ENCODE results near the gene ST7.
"Not testable (repeated sequence)": the region's sequence is repeated elsewhere in the genome, so short reads cannot be mapped to it uniquely, and the experiment has no call there.

The ST7 gene

GRCh38 chr7:116953372-116953905 lies at the start of gene ST7:
Gene ST7 (plus strand): TSS chr7:116953501. CDS start chr7:116953541, 40 bp downstream.
- DNase-seq: peak; percentile 83

- no peak for DNase-seq
Observed at GRCh38 chr7:116906391-116906790, 46.9 kb upstream of the ST7 start.

- no peak for DNase-seq
Observed at GRCh38 chr7:116910383-116910782, 42.9 kb upstream of the ST7 start.

- no peak for DNase-seq
Observed at GRCh38 chr7:116911801-116912200, 41.5 kb upstream of the ST7 start.

GRCh38 chr7:116912269-116912909 lies 40.9 kb upstream of the ST7 start:
- DNase-seq: no peak

- no peak for DNase-seq
Observed at GRCh38 chr7:116918704-116919103, 34.6 kb upstream of the ST7 start.

- DNase-seq: no peak
Observed at GRCh38 chr7:116920359-116920758, 32.9 kb upstream of the ST7 start.

- DNase-seq: no peak
Observed at GRCh38 chr7:116922545-116922944, 30.8 kb upstream of the ST7 start.

- DNase-seq: no peak
Observed at GRCh38 chr7:116924741-116925140, 28.6 kb upstream of the ST7 start.

GRCh38 chr7:116929021-116929420 lies 24.3 kb upstream of the ST7 start:
- no peak for DNase-seq

GRCh38 chr7:116929914-116930913 lies 23.1 kb upstream of the ST7 start:
- DNase-seq: peak; percentile 80

- DNase-seq: no peak
Observed at GRCh38 chr7:116932566-116932965, 20.7 kb upstream of the ST7 start.

GRCh38 chr7:116933465-116933864 lies 19.8 kb upstream of the ST7 start:
- DNase-seq: no peak

- DNase-seq: no peak
Observed at GRCh38 chr7:116934580-116934979, 18.7 kb upstream of the ST7 start.

- not testable (repeated sequence) for DNase-seq
Observed at GRCh38 chr7:116936844-116937243, 16.5 kb upstream of the ST7 start.

- no peak for DNase-seq
Observed at GRCh38 chr7:116938678-116939077, 14.6 kb upstream of the ST7 start.

- no peak for DNase-seq
Observed at GRCh38 chr7:116940689-116941370, 12.5 kb upstream of the ST7 start.

- DNase-seq: no peak
Observed at GRCh38 chr7:116942504-116942903, 10.8 kb upstream of the ST7 start.

- peak; percentile 61 for DNase-seq
Observed at GRCh38 chr7:116948934-116949333, 4.4 kb upstream of the ST7 start.

- DNase-seq: no peak
Observed at GRCh38 chr7:116949941-116950801, 3.1 kb upstream of the ST7 start.

GRCh38 chr7:116950889-116951351 lies 2.4 kb upstream of the ST7 start:
- DNase-seq: no peak

Data from NCI-H1092 treated with DMSO at 0.1 percent for 48 hours (cell line).